Measurements from ENCODE around the gene EDC4. TPM values are rescaled to one million over a fixed set of nuclear protein-coding genes. Genes with fewer than 3 reads are reported as not detected.

Gene EDC4
- total RNA-seq, 1 experiment from 2014 or later: 106 TPM

DNA sequence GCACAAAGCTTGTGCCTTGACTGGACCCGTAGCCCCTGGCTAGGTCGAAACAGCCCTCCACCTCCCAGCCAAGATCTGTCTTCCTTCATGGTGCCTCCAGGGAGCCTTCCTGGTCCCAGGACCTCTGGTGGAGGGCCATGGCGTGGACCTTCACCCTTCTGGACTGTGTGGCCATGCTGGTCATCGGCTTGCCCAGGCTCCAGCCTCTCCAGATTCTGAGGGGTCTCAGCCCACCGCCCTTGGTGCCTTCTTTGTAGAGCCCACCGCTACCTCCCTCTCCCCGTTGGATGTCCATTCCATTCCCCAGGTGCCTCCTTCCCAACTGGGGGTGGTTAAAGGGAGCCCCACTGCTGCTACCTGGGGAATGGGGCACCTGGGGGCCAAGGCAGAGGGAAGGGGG lies 55.3 kb downstream of the EDC4 start:
- H3K27me3 ChIP-seq (ENCODE audit: insufficient read depth, low read length): no peaks in the 10 kb centered on the region
- no peak overlapping the region for H2BK5ac ChIP-seq (ENCODE audit: insufficient read length, low read length)
- H4K91ac ChIP-seq (ENCODE audit: insufficient read length, low read depth, low read length): no peak overlapping the region
- H3K14ac ChIP-seq (ENCODE audit: insufficient read depth, low read length): no peak overlapping the region
- Mint-ChIP-seq H3K27me3 (ENCODE audit: low read depth) (no peaks in the 10 kb centered on the region), H3K4me1 (peaks cover 4 to 7% of the 10 kb centered on the region in 2 experiments; a peak in 2 of 4 replicates), H3K27ac (peak overlapping the region in 2 of 3 experiments; percentile 82 to 91; a peak in 3 of 7 replicates), H3K9me3 (no peaks in the 10 kb centered on the region), H3K36me3 (ENCODE audit: insufficient read depth in 1 of 3, low read depth in 3 of 3) (peaks cover 8 to 31% (median 14%) of the 10 kb centered on the region in 3 experiments), H3K4me3 (no peak overlapping the region)
- H3K4me2 ChIP-seq (ENCODE audit: insufficient read depth, insufficient read length, low read length): no peak overlapping the region
- WGBS (ENCODE audit: extremely low coverage, insufficient read length, low lambda C conversion rate): no CpG with 5 or more reads among the region's 7 CpGs
- no peak overlapping the region for H3K56ac ChIP-seq (ENCODE audit: insufficient read length, low read depth, low read length)
- TF ChIP-seq, protein P1, sequence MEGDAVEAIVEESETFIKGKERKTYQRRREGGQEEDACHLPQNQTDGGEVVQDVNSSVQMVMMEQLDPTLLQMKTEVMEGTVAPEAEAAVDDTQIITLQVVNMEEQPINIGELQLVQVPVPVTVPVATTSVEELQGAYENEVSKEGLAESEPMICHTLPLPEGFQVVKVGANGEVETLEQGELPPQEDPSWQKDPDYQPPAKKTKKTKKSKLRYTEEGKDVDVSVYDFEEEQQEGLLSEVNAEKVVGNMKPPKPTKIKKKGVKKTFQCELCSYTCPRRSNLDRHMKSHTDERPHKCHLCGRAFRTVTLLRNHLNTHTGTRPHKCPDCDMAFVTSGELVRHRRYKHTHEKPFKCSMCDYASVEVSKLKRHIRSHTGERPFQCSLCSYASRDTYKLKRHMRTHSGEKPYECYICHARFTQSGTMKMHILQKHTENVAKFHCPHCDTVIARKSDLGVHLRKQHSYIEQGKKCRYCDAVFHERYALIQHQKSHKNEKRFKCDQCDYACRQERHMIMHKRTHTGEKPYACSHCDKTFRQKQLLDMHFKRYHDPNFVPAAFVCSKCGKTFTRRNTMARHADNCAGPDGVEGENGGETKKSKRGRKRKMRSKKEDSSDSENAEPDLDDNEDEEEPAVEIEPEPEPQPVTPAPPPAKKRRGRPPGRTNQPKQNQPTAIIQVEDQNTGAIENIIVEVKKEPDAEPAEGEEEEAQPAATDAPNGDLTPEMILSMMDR (conservative IDR thresholded peaks at IDR 0.05): no peak
- DNase-seq: no peak
- H3K9ac ChIP-seq (ENCODE audit: extremely low read depth, insufficient read length, low read length): no peak overlapping the region
- H3K4ac ChIP-seq (ENCODE audit: low read depth, low read length): no peak overlapping the region
- H3K79me1 ChIP-seq (ENCODE audit: insufficient read depth, low read depth, low read length, poor library complexity, severe bottlenecking): no peaks in the 10 kb centered on the region
- no peak overlapping the region for H3T11ph ChIP-seq (ENCODE audit: low read length)
- H3K4me1 ChIP-seq (ENCODE audit: insufficient read depth, low read length): no peaks in the 10 kb centered on the region
- no peak overlapping the region for H2BK120ac ChIP-seq (ENCODE audit: low read depth, low read length, poor library complexity, severe bottlenecking)
- H2BK20ac ChIP-seq (ENCODE audit: low read depth, low read length, poor library complexity, severe bottlenecking): no peak overlapping the region
- H3K9me3 ChIP-seq (ENCODE audit: control insufficient read depth, low read depth, low read length): no peaks in the 10 kb centered on the region
- H3K18ac ChIP-seq (ENCODE audit: insufficient read length, low read depth, low read length): no peak overlapping the region
- H3K79me2 ChIP-seq (ENCODE audit: insufficient read depth, low read length): no peaks in the 10 kb centered on the region
- no peak overlapping the region for H2BK12ac ChIP-seq (ENCODE audit: insufficient read length, low read depth, low read length)
- no peaks in the 10 kb centered on the region for H3K23me2 ChIP-seq (ENCODE audit: insufficient read length, low read depth, low read length, poor library complexity, severe bottlenecking)
- H3K27ac ChIP-seq (ENCODE audit: insufficient read length, low read depth, low read length): no peak overlapping the region
- no peak overlapping the region for H2AK5ac ChIP-seq (ENCODE audit: insufficient read length, low read length)
- no peaks in the 10 kb centered on the region for H4K20me1 ChIP-seq (ENCODE audit: control insufficient read depth, insufficient read depth, insufficient read length)
- H4K5ac ChIP-seq (ENCODE audit: insufficient read length, low read depth, low read length): no peak overlapping the region
- H2AFZ ChIP-seq (ENCODE audit: low read length): no peak overlapping the region
- no peak overlapping the region for H3K23ac ChIP-seq (ENCODE audit: insufficient read length, low read depth, low read length)
- no peak overlapping the region for H4K8ac ChIP-seq (replicated peaks; ENCODE audit: insufficient read length, low read depth, low read length)
- H2BK15ac ChIP-seq (ENCODE audit: low read depth, low read length): no peak overlapping the region

All from H9 (cell line).